PC-9 (cell line): ENCODE data around the gene UBIAD1. TPM values are rescaled to one million over a fixed set of nuclear protein-coding genes. Genes with fewer than 3 reads are reported as not detected.

Experiments
- BruUV-seq: library from RNA; stranded (reverse); fragments of 400-500 nt; replicated peaks from 2 replicates; lab custom pipeline; 2021; lab: Mats Ljungman, UMichigan
- CTCF ChIA-PET: fragments of 300-600 bp; sonication (Branson Sonifier 250); formaldehyde crosslinking; loops from one replicate; lab custom pipeline; 2022; ENCODE audit warnings: antibody characterized with exemption; lab: Charles Lee
- POLR2A ChIA-PET: fragments of 300-600 bp; sonication (Branson Sonifier 250); formaldehyde crosslinking; loops from one replicate; lab custom pipeline; 2022; ENCODE audit warnings: antibody characterized with exemption; ENCODE audit not compliant: unreplicated experiment; lab: Charles Lee
- DNase-seq, 2 experiments: peaks; one replicate each; pipeline versions ENCODE4 v3.0.0 to v3.0.0-alpha.2; 2015 to 2022; ENCODE audit warnings: mixed read lengths in 1 of 2
- H2AFZ ChIP-seq: fragments of 200-600 bp; sonication (generic); 2 replicates; pipeline ENCODE4 v1.8.1; 2017; ENCODE audit warnings: antibody characterized with exemption
- H3F3A ChIP-seq: fragments of 200-600 bp; sonication (generic); 2 replicates; pipeline ENCODE4 v1.8.1; 2017; ENCODE audit warnings: antibody characterized with exemption, mild to moderate bottlenecking, low read depth; ENCODE audit not compliant: insufficient read depth
- H3K27ac ChIP-seq: fragments of 200-600 bp; sonication (generic); 2 replicates; pipeline ENCODE4 v1.6.1; 2016; ENCODE audit warnings: mixed run types
- H3K27me3 ChIP-seq: fragments of 200-600 bp; sonication (generic); 2 replicates; pipeline ENCODE4 v1.6.1; 2016; ENCODE audit warnings: low read depth, mixed run types; ENCODE audit not compliant: insufficient read depth
- H3K36me3 ChIP-seq: fragments of 200-600 bp; sonication (generic); 2 replicates; pipeline ENCODE4 v1.6.1; 2016; ENCODE audit warnings: low read depth, mixed run types
- H3K4me1 ChIP-seq: fragments of 200-600 bp; sonication (generic); replicated peaks from 2 replicates; pipeline ENCODE4 v1.6.1; 2016; ENCODE audit warnings: mixed run types; ENCODE audit not compliant: insufficient read depth
- H3K4me2 ChIP-seq: fragments of 200-600 bp; sonication (generic); 2 replicates; pipeline ENCODE4 v1.6.1; 2017; ENCODE audit warnings: mixed run types
- H3K4me3 ChIP-seq: fragments of 200-600 bp; sonication (generic); 2 replicates; pipeline ENCODE4 v1.6.1; 2016; ENCODE audit warnings: mixed run types
- H3K79me2 ChIP-seq: fragments of 200-600 bp; sonication (generic); 2 replicates; pipeline ENCODE4 v1.6.1; 2017; ENCODE audit warnings: low read depth, mixed run types
- H3K9me2 ChIP-seq: fragments of 200-600 bp; sonication (generic); 2 replicates; pipeline ENCODE4 v1.8.1; 2017; ENCODE audit warnings: mild to moderate bottlenecking; ENCODE audit not compliant: insufficient read depth
- H3K9me3 ChIP-seq: fragments of 200-600 bp; sonication (generic); 2 replicates; pipeline ENCODE4 v1.8.1; 2016; ENCODE audit warnings: low read depth; ENCODE audit not compliant: insufficient read depth
- H4K20me1 ChIP-seq: fragments of 200-600 bp; sonication (generic); 2 replicates; pipeline ENCODE4 v1.8.1; 2017; ENCODE audit not compliant: insufficient read depth
- EZH2 ChIP-seq: fragments of 200-600 bp; sonication (generic); IDR thresholded peaks from 2 replicates; pipeline ENCODE4 v1.8.0; 2017; ENCODE audit warnings: antibody characterized with exemption, low read depth
- intact Hi-C: fragments of 100-400 bp; cut with micrococcal nuclease; formaldehyde crosslinking; loops from one replicate; pipeline ENCODE4 v1.10.0; 2022; ENCODE audit not compliant: unreplicated experiment
- total RNA-seq: library from RNA; stranded (reverse); gene quantifications from 2 replicates; pipeline ENCODE4 v1.2.3, GENCODE V29; 2021
- TF ChIP-seq, protein P1 (sequence below): fragments of 200-600 bp; sonication (generic); conservative IDR thresholded peaks from 2 replicates; pipeline ENCODE4 v1.6.1; 2017; ENCODE audit warnings: mixed run types, antibody characterized with exemption, mild to moderate bottlenecking, moderate library complexity

The UBIAD1 gene
- total RNA-seq, 1 experiment from 2014 or later = 11.2 TPM

DNA sequence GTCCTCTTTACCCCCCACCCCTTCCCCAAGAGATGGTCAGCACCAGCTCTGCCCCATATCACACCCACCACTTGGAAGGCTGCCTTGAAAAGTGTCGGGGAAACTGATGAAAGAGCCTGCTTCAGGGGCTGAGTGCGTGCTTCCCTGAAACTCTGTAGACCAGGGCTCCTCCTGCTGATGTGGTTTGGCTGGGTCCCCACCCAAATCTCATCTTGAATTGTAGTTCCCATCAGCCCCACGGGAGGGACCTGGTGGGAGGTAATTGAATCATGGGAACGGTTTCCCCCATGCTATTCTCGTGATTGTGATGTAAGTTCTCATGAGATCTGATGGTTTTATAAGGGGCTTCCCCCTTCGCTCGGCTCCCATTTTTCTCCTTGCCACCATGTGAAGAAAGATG lies 36.4 kb downstream of the UBIAD1 start:
- Histone ChIP-seq H3K9me2 (no peaks in the 10 kb centered on the region), H3K4me3 (no peak overlapping the region), H3K27ac (no peak overlapping the region), H3K4me1 (no peaks in the 10 kb centered on the region), H2AFZ (no peak overlapping the region), H3K79me2 (no peaks in the 10 kb centered on the region), H3K27me3 (peaks cover 14% of the 10 kb centered on the region), H4K20me1 (no peaks in the 10 kb centered on the region), H3K36me3 (no peaks in the 10 kb centered on the region), H3K4me2 (no peak overlapping the region), H3F3A (no peaks in the 10 kb centered on the region), H3K9me3 (no peaks in the 10 kb centered on the region)
- DNase-seq = no peak
- CTCF ChIA-PET = no interaction called here
- TF ChIP-seq, protein P1, sequence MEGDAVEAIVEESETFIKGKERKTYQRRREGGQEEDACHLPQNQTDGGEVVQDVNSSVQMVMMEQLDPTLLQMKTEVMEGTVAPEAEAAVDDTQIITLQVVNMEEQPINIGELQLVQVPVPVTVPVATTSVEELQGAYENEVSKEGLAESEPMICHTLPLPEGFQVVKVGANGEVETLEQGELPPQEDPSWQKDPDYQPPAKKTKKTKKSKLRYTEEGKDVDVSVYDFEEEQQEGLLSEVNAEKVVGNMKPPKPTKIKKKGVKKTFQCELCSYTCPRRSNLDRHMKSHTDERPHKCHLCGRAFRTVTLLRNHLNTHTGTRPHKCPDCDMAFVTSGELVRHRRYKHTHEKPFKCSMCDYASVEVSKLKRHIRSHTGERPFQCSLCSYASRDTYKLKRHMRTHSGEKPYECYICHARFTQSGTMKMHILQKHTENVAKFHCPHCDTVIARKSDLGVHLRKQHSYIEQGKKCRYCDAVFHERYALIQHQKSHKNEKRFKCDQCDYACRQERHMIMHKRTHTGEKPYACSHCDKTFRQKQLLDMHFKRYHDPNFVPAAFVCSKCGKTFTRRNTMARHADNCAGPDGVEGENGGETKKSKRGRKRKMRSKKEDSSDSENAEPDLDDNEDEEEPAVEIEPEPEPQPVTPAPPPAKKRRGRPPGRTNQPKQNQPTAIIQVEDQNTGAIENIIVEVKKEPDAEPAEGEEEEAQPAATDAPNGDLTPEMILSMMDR = no peak
- no peak for TF ChIP-seq EZH2
- intact Hi-C loops = no loop called here
- POLR2A ChIA-PET = no interaction called here
- BruUV-seq = no TSS peak

DNA sequence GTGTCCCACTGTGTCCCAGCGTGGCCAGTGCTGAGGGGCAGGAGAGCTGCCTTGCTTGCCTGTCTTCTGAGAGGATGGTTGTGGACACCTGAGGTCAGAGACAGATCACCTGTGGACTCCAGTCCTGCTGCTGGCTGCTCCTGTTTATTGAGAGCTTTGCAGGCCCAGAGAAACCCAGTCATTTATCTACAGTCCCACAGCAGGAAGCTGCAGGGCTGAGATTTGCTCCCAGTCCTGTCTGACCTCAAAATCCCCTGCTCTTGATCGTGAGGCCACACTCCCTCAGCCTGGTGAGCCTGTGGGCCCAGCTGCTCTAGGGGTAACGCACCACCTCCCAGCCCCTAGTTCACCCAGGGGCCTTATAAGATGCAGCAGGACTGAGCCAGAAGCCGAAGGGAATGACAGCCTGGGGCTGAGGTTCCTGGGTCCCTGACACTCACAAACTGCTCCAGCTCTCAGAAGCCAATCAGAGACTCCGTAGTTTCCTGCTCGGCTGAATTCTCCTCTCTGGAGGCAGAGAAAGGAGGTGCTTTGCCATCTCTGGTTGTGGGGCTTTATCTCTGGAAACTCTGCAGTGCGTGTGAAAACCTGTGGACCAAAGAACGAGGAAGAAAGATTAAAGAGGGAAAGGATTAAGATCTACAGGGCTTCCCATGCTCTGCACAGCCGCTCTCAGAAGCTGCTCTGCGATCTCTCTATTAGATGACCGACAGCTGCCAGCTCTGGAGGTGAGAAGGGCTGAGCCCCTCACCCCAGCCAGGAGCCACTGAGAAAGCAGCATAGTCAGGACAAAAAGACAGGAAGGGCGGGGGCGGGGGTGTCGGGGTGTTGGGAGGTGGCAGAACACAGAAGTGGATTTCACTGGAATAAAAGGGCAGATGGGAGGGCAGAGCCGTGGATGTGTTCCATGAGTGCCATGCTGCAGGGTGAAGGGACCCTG lies 39.1 kb downstream of the UBIAD1 start:
- H3K27ac ChIP-seq = no peak overlapping the region
- DNase-seq = no peak
- no peaks in the 10 kb centered on the region for H4K20me1 ChIP-seq
- H3K36me3 ChIP-seq = no peaks in the 10 kb centered on the region
- H3K4me3 ChIP-seq = no peak overlapping the region
- H2AFZ ChIP-seq = no peak overlapping the region
- no peaks in the 10 kb centered on the region for H3K4me1 ChIP-seq
- ChIA-PET CTCF (no interaction called here), POLR2A (no interaction called here)
- H3K9me2 ChIP-seq = no peaks in the 10 kb centered on the region
- intact Hi-C loops = no loop called here
- peaks cover 14% of the 10 kb centered on the region for H3K27me3 ChIP-seq
- TF ChIP-seq, protein P1 = no peak
- TF ChIP-seq EZH2 = no peak
- no peaks in the 10 kb centered on the region for H3K79me2 ChIP-seq
- H3F3A ChIP-seq = no peaks in the 10 kb centered on the region
- BruUV-seq = no TSS peak
- H3K9me3 ChIP-seq = no peaks in the 10 kb centered on the region
- no peak overlapping the region for H3K4me2 ChIP-seq

DNA sequence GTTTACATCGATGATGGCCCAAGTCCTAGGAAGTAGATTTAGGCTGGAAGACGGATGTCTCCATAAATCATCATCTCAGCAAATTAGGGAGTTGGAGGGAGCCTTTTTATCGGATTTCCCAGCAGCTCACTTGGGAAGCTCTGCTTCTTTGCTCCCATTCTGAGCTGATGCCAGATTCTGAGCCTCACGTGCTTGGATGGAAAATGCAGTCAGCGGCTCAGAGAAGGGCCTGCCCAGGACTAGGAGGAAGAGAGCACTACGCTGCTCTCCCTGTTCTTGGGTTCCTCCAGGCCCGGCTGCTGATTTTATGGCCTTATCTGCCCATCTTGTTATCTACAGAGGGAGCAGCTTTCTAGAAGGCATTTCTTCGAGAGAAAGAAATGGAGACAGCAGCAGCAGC lies 42.0 kb downstream of the UBIAD1 start:
- no peaks in the 10 kb centered on the region for H3K9me3 ChIP-seq
- ChIA-PET POLR2A (no interaction called here), CTCF (no interaction called here)
- H3K4me2 ChIP-seq = no peak overlapping the region
- peaks cover 10% of the 10 kb centered on the region for H3K27me3 ChIP-seq
- intact Hi-C loops = no loop called here
- H3K4me3 ChIP-seq = no peak overlapping the region
- no peaks in the 10 kb centered on the region for H3F3A ChIP-seq
- H2AFZ ChIP-seq = no peak overlapping the region
- no TSS peak for BruUV-seq
- no peak for DNase-seq
- no peaks in the 10 kb centered on the region for H3K4me1 ChIP-seq
- H3K79me2 ChIP-seq = no peaks in the 10 kb centered on the region
- TF ChIP-seq EZH2 = no peak
- TF ChIP-seq, protein P1 = no peak
- no peaks in the 10 kb centered on the region for H3K36me3 ChIP-seq
- no peaks in the 10 kb centered on the region for H4K20me1 ChIP-seq
- H3K27ac ChIP-seq = no peak overlapping the region
- H3K9me2 ChIP-seq = no peaks in the 10 kb centered on the region
